Suprapubic skin (tissue), 3 donors: Measurements from ENCODE around the gene JDP2.

Experiments
- CTCF ChIP-seq, 2 donors: fragments of 200-600 bp in 1 of 2; fragments of 450-650 bp in 1 of 2; sonication (generic) in 1 of 2; IDR thresholded peaks; one replicate each; pipeline ENCODE4 v1.5.1; 2016 to 2019; ENCODE audit warnings: antibody characterized with exemption in 2 of 2, mild to moderate bottlenecking in 1 of 2, moderate library complexity in 1 of 2
- POLR2AphosphoS5 ChIP-seq, 3 donors: sonication (generic); formaldehyde crosslinking; IDR thresholded peaks; one replicate each; pipeline ENCODE4 v1.6.1; 2017; ENCODE audit warnings: antibody characterized with exemption in 3 of 3

- TF ChIP-seq CTCF (IDR thresholded peaks at IDR 0.05): no peak
- no peak for TF ChIP-seq POLR2AphosphoS5 (IDR thresholded peaks at IDR 0.05)
Observed at GRCh38 chr14:75486318-75486717, 58.5 kb downstream of the JDP2 start.
